Measurements from ENCODE around the gene HTATIP2. TPM values are rescaled to one million over a fixed set of nuclear protein-coding genes. Genes with fewer than 3 reads are reported as not detected.

HTATIP2 gene
- total and polyA plus RNA-seq, 2 of the 4 experiments (the other 2 are of a cell fraction) = 7.2 to 11.6 TPM

DNA sequence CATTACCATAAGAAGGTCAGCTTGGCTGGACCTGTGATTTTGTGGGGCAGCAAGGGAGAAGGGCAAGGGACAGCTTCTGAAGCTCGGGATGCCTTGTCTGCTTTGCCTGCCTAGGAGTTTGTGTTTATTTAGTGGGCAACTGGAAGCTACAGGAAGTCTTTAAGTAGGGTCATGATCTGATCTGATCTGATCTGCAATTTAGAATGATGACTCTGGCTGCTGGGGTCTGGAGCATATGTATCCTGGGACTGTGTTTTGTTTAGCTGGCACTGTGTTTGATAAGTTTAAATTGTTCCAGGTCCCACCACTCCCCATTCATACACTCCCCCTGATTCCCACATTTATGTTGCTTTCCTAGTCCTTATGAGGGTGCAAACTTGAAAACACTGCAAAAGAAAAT is 47.7 kb upstream of the HTATIP2 start (continued):
- TF ChIP-seq CHD1 (IDR thresholded peaks at IDR 0.05; ENCODE audit: low read depth, low read length) = no peak

- no peaks in the 10 kb centered on the region for H4K20me1 ChIP-seq (ENCODE audit: insufficient read depth, low read length)
- H2AK9ac ChIP-seq (replicated peaks; ENCODE audit: low read depth, low read length, poor library complexity) = no peak overlapping the region
- H3K56ac ChIP-seq (ENCODE audit: extremely low read depth, insufficient read depth, low read length) = no peak overlapping the region
- no peak overlapping the region for H3K4ac ChIP-seq (ENCODE audit: low read depth, low read length)
- H3K79me1 ChIP-seq (ENCODE audit: low read depth in 1 of 2, low read length in 2 of 2) = no peaks in the 10 kb centered on the region
- no peaks in the 10 kb centered on the region for H3K9me3 ChIP-seq (ENCODE audit: control insufficient read depth, insufficient read depth, low read length)
- H4K8ac ChIP-seq (ENCODE audit: low read depth in 2 of 2, low read length in 2 of 2) = no peak overlapping the region
- H2BK15ac ChIP-seq (ENCODE audit: low read depth, low read length) = no peak overlapping the region
- H2AFZ ChIP-seq (replicated peaks; ENCODE audit: low read length, poor library complexity) = no peak overlapping the region
- H4K91ac ChIP-seq (ENCODE audit: insufficient read depth, low read depth, low read length) = no peak overlapping the region
- no peak for DNase-seq
- ChIA-PET POLR2A (ENCODE audit: unreplicated experiment) (no interaction called here), CTCF (no interaction called here)
- H3K4me1 ChIP-seq (ENCODE audit: control insufficient read depth, insufficient read depth, low read length) = no peaks in the 10 kb centered on the region
- H3K4me3 ChIP-seq (ENCODE audit: insufficient read depth, low read depth, low read length) = no peak overlapping the region
- no peak overlapping the region for H3K4me2 ChIP-seq (ENCODE audit: low read depth, low read length)
- intact Hi-C loops (cut with micrococcal nuclease) (no loop called here), in situ Hi-C loops (cut with MboI; ENCODE audit: low sequenced_read_pairs) (no loop called here), dilution Hi-C loops (cut with HindIII; ENCODE audit: low sequenced_read_pairs, unreplicated experiment) (no loop called here)
- H2BK120ac ChIP-seq (ENCODE audit: low read depth, low read length) = no peak overlapping the region
- BruUV-seq (replicated peaks) = no TSS peak
- H4K5ac ChIP-seq (ENCODE audit: low read depth, low read length) = no peak overlapping the region
- H2AK5ac ChIP-seq (ENCODE audit: low read depth, low read length) = no peak overlapping the region
- H3K9ac ChIP-seq (ENCODE audit: low read depth, low read length) = no peak overlapping the region
- no peaks in the 10 kb centered on the region for H3K9me1 ChIP-seq (ENCODE audit: insufficient read depth, low read length)
- H3K27ac ChIP-seq (ENCODE audit: insufficient read depth, low read length) = no peak overlapping the region
- no peak overlapping the region for H2BK20ac ChIP-seq (ENCODE audit: low read depth, low read length)
- H3K36me3 ChIP-seq (ENCODE audit: control insufficient read depth, insufficient read depth, low read length) = no peaks in the 10 kb centered on the region
- H3K23ac ChIP-seq (ENCODE audit: low read depth, low read length) = no peak overlapping the region
- ATAC-seq (ENCODE audit: low read depth) = no peak
- no peak overlapping the region for H3K18ac ChIP-seq (ENCODE audit: low read depth, low read length)
- TF ChIP-seq CHD1 (IDR thresholded peaks at IDR 0.05; ENCODE audit: low read depth, low read length) (no peak), RFX5 (IDR thresholded peaks at IDR 0.05; ENCODE audit: low read depth, low read length) (no peak), BHLHE40 (IDR thresholded peaks at IDR 0.05; ENCODE audit: low read depth, low read length) (no peak)
- TF ChIP-seq, protein P1, sequence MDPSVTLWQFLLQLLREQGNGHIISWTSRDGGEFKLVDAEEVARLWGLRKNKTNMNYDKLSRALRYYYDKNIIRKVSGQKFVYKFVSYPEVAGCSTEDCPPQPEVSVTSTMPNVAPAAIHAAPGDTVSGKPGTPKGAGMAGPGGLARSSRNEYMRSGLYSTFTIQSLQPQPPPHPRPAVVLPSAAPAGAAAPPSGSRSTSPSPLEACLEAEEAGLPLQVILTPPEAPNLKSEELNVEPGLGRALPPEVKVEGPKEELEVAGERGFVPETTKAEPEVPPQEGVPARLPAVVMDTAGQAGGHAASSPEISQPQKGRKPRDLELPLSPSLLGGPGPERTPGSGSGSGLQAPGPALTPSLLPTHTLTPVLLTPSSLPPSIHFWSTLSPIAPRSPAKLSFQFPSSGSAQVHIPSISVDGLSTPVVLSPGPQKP (IDR thresholded peaks at IDR 0.05; ENCODE audit: borderline replicate concordance, low read depth, low read length) = no peak
- no peak overlapping the region for H2BK5ac ChIP-seq (ENCODE audit: low read depth, low read length, poor library complexity, severe bottlenecking)
- H3K27me3 ChIP-seq (ENCODE audit: control insufficient read depth, insufficient read depth, low read length) = peaks cover 2% of the 10 kb centered on the region
- no peak overlapping the region for H3K14ac ChIP-seq (replicated peaks; ENCODE audit: low read depth, low read length)
Observed at GRCh38 chr11:20321177-20321576, 42.3 kb upstream of the HTATIP2 start.

Measured in IMR-90 (cell line).